ENCODE data around the gene TSPAN8.

DNA sequence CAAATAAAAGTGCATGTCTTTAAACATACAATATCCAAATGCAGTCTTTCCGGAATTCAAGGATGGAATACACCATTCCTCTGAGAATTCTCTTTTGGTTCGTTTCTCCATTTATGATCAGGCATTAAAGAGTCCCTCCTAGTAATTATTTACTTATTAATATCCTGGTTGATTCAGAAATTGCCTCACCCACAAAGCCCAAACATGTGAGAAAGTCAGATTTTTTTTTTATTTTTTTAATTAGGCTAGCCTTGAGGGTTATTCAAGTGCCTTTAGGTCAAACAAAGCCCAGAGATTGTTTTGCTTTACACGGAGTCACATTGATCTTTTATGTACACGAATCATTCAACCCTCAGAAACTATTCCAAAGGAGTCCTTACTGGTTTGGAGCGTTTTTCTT is 6.4 kb upstream of the TSPAN8 start:
- TF ChIP-seq, protein P1, sequence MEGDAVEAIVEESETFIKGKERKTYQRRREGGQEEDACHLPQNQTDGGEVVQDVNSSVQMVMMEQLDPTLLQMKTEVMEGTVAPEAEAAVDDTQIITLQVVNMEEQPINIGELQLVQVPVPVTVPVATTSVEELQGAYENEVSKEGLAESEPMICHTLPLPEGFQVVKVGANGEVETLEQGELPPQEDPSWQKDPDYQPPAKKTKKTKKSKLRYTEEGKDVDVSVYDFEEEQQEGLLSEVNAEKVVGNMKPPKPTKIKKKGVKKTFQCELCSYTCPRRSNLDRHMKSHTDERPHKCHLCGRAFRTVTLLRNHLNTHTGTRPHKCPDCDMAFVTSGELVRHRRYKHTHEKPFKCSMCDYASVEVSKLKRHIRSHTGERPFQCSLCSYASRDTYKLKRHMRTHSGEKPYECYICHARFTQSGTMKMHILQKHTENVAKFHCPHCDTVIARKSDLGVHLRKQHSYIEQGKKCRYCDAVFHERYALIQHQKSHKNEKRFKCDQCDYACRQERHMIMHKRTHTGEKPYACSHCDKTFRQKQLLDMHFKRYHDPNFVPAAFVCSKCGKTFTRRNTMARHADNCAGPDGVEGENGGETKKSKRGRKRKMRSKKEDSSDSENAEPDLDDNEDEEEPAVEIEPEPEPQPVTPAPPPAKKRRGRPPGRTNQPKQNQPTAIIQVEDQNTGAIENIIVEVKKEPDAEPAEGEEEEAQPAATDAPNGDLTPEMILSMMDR (IDR thresholded peaks at IDR 0.05): no peak
- no peak for TF ChIP-seq POLR2A (IDR thresholded peaks at IDR 0.05)
- TF ChIP-seq POLR2AphosphoS5 (IDR thresholded peaks at IDR 0.05): no peak

Measured in prostate gland (tissue), 2 donors.